Hepatic stellate cell (primary cell): Measurements from ENCODE around the gene NUP214.
"Not testable (repeated sequence)": the region's sequence is repeated elsewhere in the genome, so short reads cannot be mapped to it uniquely, and the experiment has no call there.

Source experiments
- DNase-seq: peaks from one replicate; pipeline ENCODE4 v3.0.0; 2011; ENCODE audit warnings: low spot score

NUP214 gene

DNA sequence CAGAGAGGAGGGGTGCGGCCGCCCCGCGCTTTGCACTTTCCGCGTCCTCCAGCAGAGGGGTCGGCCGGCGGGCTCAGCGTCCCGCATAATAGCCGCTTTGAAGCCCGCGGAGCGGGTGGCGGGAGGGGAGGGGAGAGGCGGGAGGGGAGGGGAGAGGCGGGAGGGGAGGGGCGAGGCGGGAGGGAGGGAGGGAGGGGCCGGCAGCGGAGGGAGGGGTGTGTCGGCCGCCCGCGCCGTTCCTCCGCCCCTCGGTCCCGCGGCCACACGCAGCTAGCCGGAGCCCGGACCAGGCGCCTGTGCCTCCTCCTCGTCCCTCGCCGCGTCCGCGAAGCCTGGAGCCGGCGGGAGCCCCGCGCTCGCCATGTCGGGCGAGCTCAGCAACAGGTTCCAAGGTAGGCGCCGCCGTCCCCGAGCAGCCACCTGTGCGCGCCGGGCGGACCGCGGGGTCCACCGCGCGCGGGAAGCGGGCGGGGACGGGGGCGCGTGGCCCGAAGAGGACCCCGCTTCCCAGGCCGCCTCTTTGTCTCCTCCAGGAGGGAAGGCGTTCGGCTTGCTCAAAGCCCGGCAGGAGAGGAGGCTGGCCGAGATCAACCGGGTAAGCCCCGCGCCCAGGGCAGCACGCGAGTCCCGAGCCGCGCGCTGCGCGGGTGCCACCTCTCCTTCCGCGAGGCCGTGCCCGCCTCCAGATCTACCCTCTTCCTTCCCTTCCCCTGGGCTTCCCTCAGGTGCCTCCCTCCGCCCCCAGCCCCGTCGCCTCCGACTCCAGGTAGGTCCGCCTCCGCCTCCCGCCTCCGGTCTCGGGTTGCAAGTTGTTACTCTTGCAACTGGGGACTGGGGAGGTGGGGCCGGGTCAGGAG, 28.9 kb upstream of the NUP214 start, which contains the start of gene AIF1L:
AIF1L (plus strand) TSS at position 263 of the 857 bp plus-strand sequence; CDS start at position 362, 99 bp downstream.
- DNase-seq, result no peak

DNA sequence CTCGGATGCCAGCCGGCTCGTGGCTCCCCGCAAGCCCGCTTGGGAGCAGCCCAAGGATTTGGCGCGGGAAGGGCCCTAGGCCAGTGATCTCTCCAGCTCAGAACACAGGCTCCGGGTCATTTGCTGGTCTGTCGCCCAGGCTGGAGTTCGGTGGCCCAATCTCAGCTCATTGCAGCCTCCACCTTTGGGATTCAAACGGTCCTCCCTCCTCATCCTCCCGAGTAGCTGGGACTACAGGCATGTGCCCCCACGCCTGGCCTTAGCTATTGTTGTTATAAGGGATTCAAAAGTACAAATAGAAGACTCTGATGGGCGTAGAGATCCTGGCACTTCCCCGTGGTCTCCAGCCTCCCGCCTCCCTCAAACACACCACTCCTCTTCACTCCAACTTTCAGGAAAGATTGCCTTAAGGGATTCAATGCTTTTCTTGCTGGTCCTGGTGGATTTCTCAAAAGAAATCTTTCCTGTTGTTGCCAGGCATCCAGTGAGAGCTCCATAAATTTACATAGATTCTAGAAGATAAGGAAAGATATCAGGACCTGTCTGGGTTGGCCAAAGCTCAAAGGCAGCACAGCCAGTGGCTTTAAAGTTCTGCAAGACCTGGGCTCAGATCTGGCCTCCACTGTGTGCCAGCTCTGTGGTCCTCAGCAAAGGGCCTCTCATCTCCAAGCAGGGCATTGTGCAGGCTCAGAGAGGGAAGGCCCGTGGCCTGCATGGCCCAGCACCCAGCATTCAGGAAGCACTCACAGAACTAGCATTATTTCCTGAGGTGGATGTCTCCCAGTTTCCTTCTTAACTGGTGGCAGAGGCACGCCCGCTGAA, 28.0 kb upstream of the NUP214 start:
- DNase-seq, result no peak

DNA sequence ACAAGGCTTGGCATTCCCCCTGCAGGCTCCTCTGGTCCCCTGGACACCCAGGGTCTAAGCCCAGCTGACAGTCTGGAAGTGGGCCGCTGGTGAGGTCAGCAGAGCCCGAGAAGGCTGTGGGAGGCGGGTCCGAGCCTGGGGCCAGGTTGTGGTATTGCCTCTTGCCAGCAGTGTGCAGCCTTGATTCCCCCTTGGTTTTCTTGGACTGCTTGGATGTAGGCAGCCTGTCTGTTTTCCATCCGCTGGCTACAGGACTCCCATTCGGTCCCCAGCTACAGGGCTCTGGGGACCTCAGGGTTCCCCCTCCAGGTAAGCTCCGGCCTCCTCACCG, 27.5 kb upstream of the NUP214 start:
- no peak for DNase-seq

DNA sequence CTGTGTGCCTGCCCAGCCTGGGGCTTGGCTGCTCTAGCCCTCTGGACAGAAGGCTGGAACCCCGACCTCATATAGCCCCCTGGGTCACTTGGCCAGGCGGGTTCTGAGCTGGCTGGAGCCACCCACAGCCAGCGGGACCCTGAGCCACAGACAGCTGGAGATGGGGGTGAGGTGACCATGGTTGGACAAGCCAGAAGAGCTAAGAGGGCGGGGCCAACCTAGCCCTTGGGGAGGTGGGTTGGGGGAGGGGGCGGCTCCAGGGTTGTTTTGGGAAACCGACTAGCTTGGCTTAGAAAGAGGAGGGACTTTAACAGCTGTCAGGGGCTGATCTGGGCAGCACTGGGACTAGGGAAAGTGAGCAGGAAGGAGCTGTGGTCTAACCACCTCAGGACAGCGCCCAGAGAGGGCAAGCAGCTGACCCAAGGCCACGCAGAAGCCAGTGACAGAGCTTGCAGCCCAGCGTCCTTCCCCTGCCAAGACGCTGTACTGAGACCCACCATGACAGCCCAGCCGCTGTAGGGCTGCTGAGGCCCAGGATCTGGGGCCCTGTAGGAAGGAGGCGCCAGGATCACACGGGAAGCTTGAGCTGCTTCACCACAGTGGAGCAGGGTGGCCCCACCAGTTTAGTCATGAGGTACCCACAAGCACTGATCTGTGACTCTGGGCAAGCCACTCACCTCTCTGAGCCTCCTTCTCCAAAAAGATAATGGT, 26.8 kb upstream of the NUP214 start:
- DNase-seq, result no peak

DNA sequence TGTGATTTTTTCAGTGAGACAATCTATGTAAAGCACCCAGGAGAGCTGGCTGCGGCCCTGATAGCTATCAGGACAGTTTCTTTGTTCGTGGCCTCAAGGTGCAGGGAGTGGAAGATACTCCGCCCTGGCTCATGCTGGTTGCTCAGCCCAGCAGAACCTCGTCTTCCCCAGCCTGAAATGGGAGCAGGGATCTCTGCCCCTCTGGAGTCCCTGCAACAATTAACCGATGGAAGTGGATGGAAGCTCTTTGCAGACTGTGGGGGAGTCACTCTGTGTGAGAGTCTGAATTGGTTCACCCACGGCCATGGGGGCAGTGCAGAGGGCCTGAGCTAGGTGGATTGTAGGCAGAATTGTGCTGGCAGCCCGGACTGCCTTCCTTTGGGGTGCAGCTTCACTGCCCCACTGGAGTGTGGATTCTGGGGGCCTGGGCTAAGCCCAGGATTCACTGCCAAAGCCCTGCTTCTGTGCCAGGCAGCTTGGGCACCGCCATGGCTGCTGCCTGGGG, 26.2 kb upstream of the NUP214 start:
- no peak for DNase-seq

DNA sequence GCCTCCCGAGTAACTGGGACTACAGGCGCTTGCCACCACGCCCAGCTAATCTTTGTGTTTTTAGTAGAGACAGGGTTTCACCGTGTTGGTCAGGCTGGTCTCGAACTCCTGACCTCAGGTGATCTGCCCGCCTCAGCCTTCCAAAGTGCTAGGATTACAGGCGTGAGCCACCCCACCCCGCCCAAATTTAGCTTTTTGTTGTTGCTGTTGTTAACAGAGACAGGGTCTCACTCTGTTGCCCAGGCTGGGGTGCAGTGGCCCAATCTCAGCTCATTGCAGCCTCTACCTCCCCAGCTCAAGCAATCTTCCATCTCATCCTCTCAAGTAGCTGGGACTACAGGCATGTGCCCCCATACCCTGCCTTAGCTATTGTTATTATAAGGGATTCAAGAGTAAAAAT, 25.5 kb upstream of the NUP214 start:
- DNase-seq, result not testable (repeated sequence)

DNA sequence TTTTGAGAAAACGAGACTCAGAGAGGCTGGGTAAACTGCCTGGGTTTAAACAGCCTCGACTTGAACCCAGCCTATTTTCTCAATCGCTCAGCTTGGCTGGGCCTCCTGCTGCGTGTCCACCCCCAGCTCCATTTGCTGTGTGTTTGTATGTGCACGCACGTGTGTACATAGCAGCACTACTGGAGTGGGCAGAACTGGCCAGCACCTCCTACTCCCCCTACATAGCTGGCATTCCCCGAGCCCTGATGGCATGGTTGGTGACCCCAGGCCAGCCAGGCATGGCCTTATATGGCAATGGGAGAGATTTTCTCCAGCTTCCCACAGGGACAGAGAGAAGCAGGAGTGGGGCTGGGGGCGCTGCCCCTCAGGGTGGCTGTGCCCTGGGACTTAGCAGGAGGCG, 24.9 kb upstream of the NUP214 start:
- no peak for DNase-seq

DNA sequence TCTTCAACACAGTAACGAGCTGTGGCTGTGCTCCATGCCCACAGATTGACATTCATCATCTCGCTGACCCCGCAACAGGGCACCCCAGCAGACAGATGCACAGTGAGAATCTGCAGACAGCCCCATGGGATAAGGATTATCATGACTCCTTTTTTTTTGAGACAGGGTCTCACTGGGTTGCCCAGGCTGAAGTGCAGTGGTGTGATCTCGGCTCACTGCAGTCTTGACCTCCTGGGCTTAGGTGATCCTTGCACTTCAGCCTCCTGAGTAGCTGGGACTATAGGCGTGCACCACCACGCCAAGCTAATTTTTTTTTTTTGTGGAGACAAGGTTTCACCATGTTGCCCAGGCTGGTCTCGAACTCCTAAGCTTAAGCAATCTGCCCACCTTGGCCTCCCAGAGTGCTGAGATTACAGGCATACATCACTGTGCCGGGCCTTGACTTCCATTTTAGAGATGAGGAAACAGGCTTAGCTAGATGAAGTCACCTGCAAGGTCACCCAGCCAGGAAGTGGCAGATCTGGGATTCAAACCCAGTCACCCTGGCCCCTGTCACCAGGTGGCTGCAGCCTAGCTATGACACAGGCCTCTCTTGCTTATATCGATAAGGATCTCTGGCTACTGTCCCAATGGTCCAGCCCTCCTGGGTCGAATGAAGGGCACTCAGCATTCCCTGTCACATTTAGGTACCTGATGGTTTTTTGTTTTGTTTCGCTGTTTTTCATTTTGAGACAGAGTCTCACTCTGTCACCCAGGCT, 24.0 kb upstream of the NUP214 start:
- no peak for DNase-seq

DNA sequence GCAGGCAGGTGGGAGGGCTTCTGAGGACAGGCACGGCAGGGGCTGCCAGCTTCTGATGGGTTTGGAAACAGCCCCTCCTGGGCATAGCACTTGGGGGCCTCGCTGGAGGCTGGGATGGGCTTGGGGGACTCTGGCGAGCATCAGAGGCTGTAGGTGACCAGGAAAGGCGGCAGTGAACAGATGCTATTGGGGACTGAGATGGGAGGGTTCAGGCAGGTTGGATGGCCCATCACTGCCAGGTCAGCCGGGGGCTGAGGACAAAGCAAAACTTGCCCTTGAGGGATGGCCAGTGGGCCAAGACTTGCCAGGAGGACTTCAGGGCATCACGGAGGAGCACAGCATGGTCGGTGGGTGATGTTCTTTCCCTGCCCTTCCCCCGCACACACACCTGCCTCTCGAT, 22.4 kb upstream of the NUP214 start:
- no peak for DNase-seq

DNA sequence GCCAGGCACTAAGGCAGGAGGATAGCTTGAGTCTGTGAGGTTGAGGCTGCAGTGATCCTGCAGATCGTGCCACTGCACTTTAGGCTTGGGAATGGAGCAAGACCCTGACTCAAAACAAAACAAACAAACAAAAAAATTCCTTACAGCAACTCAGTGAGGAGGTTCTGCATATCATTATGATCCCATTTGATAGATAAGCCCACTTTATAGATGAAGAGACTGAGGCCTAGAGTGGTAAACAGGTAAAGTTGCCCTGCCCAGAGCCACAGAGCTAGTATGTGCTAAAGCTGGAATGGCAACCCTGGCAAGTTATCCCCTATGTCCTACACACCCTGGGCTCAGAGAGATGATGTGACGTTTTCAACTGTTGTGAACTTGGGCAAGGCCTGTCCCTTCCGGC, 21.9 kb upstream of the NUP214 start:
- no peak for DNase-seq

DNA sequence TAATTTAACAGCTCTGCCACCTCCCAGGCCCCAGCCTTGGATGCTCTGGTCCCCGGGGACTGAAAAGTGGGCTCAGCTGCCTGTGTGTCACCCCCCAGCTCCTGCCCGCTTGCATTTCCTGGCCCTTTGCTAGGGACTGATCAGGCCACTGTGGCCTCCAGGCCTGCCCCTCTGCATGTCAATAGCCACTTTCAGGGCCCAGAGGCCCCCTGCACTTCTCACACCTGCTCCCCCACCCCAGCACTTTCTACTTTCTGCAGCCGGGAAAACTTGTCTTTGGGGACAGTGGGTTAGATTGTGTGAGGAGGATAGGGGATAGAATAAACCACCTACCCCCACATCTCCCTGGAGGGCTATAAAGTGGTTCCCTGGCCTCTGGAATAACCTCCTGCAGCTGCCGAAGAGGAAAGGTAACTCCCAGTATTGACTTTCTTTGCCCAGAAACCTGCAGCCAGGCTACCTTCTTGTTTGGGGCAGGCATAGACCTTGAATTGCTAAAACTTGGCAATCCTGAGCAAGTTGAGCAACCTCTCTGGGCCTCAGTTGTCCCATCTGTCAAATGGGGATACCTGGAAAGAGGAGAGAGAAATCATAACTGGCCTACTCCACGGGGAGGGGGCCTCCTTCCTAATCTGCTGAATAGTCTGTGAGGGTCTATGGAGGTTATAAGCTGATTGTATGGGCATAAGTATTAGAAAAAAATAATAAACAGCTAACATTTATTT, 21.2 kb upstream of the NUP214 start:
- DNase-seq, result no peak

DNA sequence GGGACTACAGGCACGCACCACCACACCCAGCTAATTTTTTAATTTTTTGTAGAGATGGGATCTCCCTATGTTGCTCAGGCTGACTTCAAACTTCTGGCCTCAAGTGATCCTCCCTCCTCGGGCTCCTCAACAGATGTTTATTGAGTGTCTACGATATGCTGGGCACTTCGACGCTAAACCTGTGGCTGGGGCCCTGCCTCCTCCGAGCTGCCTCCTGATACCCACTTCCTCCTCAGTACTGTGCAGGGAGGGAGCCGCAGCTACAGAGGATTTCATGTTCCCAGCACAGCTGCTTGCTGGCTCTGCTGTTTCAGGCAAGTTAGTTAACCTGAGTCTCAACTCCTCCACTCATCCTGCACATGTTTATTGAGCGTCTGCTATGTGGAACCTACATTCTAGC, 19.4 kb upstream of the NUP214 start:
- DNase-seq, result no peak

DNA sequence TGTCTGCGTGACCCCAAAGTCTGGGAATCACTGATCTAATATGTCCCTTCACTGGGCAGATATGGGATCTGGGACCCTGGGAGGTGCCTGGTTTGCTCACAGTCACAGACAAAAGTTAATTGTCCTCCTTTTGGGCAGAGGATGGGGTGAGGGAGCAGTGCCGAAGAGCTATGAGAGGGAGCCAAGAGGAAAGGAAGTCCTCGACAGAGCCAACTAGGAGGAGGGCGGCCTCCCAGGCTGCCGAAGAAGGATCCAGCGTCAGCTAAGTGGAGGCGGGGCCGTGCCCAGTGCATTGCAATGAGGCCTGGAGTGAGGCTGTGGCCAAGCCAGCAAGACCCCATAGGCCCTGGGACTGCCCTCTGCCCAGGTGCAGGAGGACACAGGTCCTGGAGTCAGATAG, 17.6 kb upstream of the NUP214 start:
- no peak for DNase-seq

DNA sequence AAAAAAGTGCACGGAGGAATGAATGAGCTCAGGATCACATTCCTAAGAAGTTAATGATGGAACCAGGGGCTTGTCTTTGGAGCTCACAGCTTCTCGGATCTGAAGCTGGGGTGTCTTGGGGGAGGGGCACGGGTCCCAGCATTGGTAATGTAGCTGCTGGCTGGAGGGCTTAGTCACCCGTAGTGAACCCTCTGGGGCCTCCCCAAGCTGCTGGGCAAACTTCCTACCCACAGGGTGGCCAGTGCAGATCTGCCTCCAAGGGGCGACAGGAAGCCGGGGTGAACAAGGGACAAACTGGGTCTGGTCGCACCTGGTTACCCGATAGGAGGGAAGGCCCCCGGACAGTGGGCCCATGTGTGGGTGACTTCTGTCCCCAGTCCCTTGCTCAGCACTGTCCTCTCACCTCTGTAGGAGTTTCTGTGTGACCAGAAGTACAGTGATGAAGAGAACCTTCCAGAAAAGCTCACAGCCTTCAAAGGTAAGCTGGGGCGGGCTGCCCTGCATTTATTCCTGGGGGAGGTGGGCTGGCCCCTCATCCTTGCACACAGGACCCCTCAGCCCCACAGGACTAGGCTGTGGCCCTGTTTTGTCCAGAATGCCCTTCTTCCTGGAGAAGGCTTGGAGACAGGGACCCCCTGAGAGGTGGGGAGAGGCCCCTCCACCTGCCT, 14.1 kb upstream of the NUP214 start:
- no peak for DNase-seq

DNA sequence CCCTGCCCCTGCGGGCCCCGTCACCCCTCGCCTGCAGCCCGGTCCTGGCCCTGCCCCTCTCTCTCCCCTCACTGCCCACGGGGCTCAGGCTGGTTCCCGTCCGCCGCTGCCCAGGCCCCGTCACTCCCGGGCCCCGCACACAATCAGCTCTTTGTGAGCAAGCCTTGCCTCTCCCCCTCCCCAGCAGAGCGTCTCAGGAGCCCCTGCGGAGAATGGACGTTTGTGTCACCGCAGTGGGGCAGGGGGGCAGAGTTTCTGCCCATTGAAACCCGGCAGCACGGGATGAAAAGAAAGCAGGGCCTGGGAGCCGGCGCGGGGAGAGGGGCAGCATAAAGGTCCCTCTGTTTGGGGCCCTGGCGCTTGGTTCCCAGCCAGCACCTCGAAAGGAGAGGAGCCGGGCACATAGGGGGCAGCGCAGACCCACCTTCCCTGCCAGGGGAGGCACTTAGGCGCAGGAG, 13.5 kb upstream of the NUP214 start:
- no peak for DNase-seq

DNA sequence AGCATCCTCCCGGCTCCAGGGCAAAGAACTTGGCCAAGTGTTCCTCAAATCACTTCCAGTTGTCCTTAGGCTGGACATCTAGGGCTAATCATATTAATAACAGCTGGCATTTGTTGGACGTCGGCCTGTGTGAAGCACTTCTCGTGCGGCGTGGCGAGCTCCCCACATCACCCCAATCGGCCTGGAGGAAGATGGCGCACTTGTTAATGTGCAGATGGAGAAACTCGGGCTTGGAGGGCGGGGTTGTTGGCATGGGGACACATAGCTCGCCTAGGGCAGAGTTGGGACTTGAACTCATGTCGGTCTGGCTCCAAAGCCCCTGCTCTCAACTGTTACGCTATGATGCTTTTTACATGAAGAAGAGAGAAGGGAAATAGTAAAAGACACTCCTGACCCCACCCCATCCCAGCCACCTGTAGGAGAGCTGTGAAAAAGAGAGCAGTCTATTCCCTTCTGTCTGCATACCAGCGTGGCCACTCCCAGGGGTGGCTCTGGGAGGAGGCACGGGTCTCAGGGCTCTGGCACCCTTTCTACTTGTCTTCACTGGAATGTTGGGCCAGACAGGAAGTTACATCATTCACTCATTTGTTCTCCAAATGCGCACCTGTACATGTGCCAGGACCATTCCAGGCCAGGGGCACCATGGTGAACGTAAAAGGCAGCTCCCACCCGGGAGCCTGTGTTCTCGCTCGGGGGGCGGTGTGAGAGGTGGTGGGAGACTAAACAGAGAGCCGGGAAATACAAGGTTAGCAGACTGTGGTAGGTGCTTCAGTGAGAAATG, 12.8 kb upstream of the NUP214 start:
- no peak for DNase-seq

DNA sequence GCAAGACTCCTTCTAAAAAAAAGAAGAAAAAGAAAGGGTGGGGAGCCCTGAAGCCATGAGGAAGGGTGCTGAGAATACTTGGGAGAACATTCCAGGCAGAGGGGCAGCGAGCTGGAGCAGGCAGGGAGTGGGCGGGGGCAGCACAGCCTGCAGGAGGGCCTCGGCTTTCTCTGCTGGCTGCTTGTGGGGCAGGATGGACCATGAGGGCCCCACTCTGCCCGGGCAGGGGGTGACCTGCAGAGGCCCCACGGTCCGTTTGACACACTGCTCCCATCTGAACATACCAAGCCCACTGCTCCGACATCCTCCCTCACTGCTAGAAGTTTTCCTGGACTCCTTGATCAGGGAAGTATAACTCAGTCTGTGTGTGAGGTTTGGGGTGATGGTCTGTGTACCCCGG, 11.7 kb upstream of the NUP214 start:
- DNase-seq, result no peak

DNA sequence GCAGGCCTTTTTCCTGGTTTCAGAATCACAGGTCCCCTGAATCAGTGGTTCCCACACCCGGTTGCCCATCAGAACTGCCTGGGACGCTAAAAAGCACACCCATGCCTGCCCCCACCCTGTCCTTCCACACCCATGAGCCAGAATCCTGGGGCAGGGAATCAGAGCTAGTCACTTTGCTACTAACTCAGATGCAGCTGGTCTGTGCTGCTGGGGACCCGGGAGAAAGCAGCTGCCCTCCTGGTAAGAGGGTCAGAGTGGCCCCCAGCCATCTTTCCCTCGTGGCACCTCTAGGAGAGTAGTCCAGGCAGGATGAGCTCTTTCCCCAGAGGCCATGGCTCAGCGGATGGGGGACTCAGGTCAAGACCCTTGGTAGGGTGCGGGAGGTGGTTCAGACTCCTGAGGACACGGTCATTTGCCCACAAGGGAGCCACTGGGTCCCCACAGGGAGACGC, 11.3 kb upstream of the NUP214 start:
- no peak for DNase-seq

DNA sequence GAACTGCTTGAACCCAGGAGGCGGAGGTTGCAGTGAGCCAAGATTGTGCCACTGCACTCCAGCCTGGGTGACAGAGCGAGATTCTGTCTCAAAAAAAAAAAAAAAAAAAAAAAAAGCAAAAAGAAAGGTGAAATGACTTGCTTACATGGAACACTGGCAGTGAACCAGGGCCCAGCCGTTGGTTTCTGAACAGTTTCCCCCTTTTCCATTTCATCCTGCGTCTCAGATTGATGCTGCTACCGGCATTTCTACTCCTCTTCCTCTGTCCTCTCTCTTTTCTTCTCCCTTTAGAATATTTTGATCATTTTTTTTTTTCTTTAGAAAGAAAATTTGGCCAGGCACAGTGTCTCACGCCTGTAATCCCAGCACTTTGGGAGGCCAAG, 10.0 kb upstream of the NUP214 start:
- DNase-seq, result not testable (repeated sequence)
